ENCODE results near the gene LARP1B. TPM values are rescaled to one million over a fixed set of nuclear protein-coding genes. Genes with fewer than 3 reads are reported as not detected.

The LARP1B gene
- total RNA-seq, 4 donors from 2014 or later: 22.0 to 37.0 (median 25.6) TPM

DNA sequence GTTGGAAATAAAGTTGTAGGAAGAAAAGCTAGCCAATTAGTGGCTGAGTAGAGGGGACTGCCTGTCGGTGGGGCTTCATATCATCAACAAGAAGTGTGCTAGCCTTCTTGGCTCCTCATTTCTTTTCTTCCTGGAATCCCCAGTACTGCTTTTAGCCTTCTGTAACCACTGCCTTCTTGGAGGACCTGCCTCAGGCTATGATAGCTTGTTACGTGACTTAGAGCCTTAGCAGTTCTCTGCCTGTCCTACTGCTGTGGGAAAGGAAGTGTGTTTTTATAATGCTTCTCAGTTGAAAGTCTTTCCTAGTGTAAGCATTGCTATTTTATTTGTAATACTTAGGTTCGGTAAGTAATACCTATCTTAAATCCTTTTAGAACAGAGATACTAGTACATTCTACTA lies 61.9 kb downstream of the LARP1B start:
- DNase-seq (ENCODE audit: low spot score): no peak
- no peak for ATAC-seq (ENCODE audit: low FRiP score)
- TF ChIP-seq CTCF (IDR thresholded peaks at IDR 0.05): no peak

DNA sequence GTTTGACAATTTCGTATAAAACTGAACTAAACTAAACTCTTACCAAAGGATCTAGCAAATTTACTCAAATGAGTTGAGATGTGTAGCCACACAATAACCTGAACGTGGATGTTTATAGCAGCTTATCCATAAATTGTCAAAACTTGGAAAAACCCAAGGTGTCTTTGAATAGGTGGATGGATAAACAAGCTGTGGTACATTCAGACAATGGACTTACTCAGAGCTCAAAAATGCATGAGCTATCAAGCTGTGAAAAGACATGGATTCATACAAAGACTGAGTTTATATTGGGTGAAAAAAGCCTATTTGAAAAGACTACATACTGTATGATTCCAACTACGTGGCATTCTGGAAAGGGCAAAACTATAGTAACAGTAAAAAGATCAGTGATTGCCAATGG lies 69.5 kb downstream of the LARP1B start:
- DNase-seq (ENCODE audit: low spot score) (no peak), ATAC-seq (ENCODE audit: low FRiP score) (no peak)
- TF ChIP-seq CTCF (IDR thresholded peaks at IDR 0.05): no peak

DNA sequence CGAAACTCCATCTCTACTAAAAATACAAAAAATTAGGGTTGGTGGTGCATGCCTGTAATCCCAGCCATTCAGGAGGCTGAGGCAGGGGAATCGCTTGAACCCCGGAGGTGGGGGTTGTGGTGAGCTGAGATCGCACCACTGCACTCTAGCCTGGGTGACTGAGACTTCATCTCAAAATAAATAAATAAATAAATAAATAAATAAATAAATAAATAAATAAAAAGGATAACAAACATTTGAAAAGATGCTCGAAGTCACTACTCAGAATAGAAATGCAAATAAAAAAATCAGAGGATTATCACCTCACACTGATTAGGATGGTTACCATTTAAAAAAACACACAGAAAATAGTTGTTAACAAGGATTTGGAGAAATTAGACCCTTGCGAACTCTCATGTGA lies 73.8 kb downstream of the LARP1B start:
- DNase-seq (ENCODE audit: low spot score) (no peak), ATAC-seq (ENCODE audit: low FRiP score) (no peak)
- TF ChIP-seq CTCF (IDR thresholded peaks at IDR 0.05): no peak

DNA sequence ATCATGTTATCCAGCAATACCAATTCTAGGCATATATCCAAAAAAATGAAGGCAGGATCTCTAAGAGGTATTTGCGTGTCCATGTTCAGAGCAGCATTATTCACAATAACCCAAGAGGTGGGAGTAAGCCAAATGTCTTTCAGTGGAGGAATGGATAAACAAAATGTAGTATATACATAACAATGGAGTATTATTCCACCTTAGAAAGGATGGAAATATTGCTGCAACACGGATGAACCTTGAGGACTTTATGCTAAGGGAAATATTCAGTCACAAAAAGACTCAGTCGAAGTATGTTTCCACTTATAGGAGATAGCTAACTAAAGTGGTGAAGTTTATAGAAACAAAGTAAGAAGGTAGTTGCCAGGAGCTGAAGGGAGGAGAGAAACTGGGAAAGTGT lies 74.3 kb downstream of the LARP1B start:
- ATAC-seq (ENCODE audit: low FRiP score) (no peak), DNase-seq (ENCODE audit: low spot score) (no peak)
- no peak for TF ChIP-seq CTCF (IDR thresholded peaks at IDR 0.05)

DNA sequence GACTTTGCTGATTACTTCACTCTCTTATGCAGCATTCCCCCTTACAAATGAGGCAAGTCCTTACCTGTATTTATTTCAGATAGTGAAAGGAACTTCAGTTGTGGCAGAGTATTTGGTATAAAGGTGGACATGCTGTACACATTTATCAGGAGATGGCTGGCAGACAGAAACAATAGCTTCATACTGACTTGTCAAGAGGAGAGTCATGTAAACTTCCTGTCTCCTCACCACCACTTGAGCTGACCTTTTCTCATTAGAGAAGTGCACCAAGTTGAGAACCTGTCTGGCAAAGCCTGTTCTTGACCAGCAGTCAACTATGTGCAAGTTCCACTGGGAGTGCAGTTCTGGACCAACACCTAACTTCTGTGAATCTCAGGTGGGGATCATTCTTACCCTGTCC lies 80.8 kb downstream of the LARP1B start:
- no peak for TF ChIP-seq CTCF (IDR thresholded peaks at IDR 0.05)
- no peak for ATAC-seq (ENCODE audit: low FRiP score)
- no peak for DNase-seq (ENCODE audit: low spot score)

GRCh38 chr4:128145727-128146126 lies 84.6 kb downstream of the LARP1B start:
- DNase-seq (ENCODE audit: low spot score) (no peak), ATAC-seq (ENCODE audit: low FRiP score) (no peak)
- no peak for TF ChIP-seq CTCF (IDR thresholded peaks at IDR 0.05)

- no peak for ATAC-seq (ENCODE audit: low FRiP score)
- no peak for TF ChIP-seq CTCF (IDR thresholded peaks at IDR 0.05)
- no peak for DNase-seq (ENCODE audit: low spot score)
Measured at GRCh38 chr4:128153800-128154199, 92.7 kb downstream of the LARP1B start.

All from omental fat pad (tissue), 4 donors.